PC-3 (cell line): ENCODE measurements around the gene RIPPLY1. TPM values are rescaled to one million over a fixed set of nuclear protein-coding genes. Genes with fewer than 3 reads are reported as not detected.

Experiments used
- ATAC-seq: fragments of 200-7000 bp; cut with Tn5 transposase; 2 replicates; pipeline ENCODE4 v1.9.1; 2020; ENCODE audit warnings: mild to moderate bottlenecking, moderate library complexity
- BruUV-seq: library from RNA; stranded (reverse); fragments of 400-500 nt; replicated peaks from 2 replicates; lab custom pipeline; 2021; lab: Mats Ljungman, UMichigan
- CTCF ChIA-PET: fragments of 300-600 bp; sonication (Branson Sonifier 250); formaldehyde crosslinking; loops from one replicate; lab custom pipeline; 2022; ENCODE audit warnings: antibody characterized with exemption; lab: Charles Lee
- POLR2A ChIA-PET: fragments of 300-600 bp; sonication (Branson Sonifier 250); formaldehyde crosslinking; loops from one replicate; lab custom pipeline; 2022; ENCODE audit warnings: antibody characterized with exemption; ENCODE audit not compliant: unreplicated experiment; lab: Charles Lee
- DNase-seq: peaks from one replicate; pipeline ENCODE4 v3.0.0-alpha.2; 2015
- H2AFZ ChIP-seq: fragments of 300-600 bp; sonication (generic); 2 replicates; pipeline ENCODE4 v1.6.0; 2016; ENCODE audit warnings: antibody characterized with exemption, low read length
- H3F3A ChIP-seq: fragments of 300-600 bp; sonication (generic); one replicate; pipeline ENCODE4 v1.6.0; 2017; ENCODE audit warnings: antibody characterized with exemption, low read length, control low read depth, mild to moderate bottlenecking; ENCODE audit not compliant: unreplicated experiment
- H3K27ac ChIP-seq: fragments of 300-600 bp; sonication (generic); 2 replicates; pipeline ENCODE4 v1.5.1; 2016; ENCODE audit warnings: mild to moderate bottlenecking, low read length
- H3K27me3 ChIP-seq: fragments of 300-600 bp; sonication (generic); 2 replicates; pipeline ENCODE4 v1.6.1; 2016; ENCODE audit warnings: low read length, mixed read lengths
- H3K36me3 ChIP-seq: fragments of 300-600 bp; sonication (generic); 2 replicates; pipeline ENCODE4 v1.6.1; 2016; ENCODE audit warnings: low read depth, mixed run types, low read length, mixed read lengths
- H3K4me1 ChIP-seq: fragments of 300-600 bp; sonication (generic); 2 replicates; pipeline ENCODE4 v1.5.1; 2016; ENCODE audit warnings: low read length; ENCODE audit not compliant: insufficient read depth
- H3K4me2 ChIP-seq: fragments of 300-600 bp; sonication (generic); 2 replicates; pipeline ENCODE4 v1.6.0; 2016; ENCODE audit warnings: low read length
- H3K4me3 ChIP-seq: fragments of 300-600 bp; sonication (generic); 2 replicates; pipeline ENCODE4 v1.5.1; 2016; ENCODE audit warnings: mild to moderate bottlenecking, low read length, mixed read lengths
- H3K79me2 ChIP-seq: fragments of 300-600 bp; sonication (generic); 2 replicates; pipeline ENCODE4 v1.6.1; 2017; ENCODE audit warnings: low read length, mixed read lengths
- H3K9ac ChIP-seq: fragments of 300-600 bp; sonication (generic); 2 replicates; pipeline ENCODE4 v1.6.0; 2016; ENCODE audit warnings: mild to moderate bottlenecking, low read length
- H3K9me2 ChIP-seq: fragments of 300-600 bp; sonication (generic); replicated peaks from 2 replicates; pipeline ENCODE4 v1.6.1; 2016; ENCODE audit warnings: mixed run types, low read length, mixed read lengths
- H3K9me3 ChIP-seq: fragments of 300-600 bp; sonication (generic); 2 replicates; pipeline ENCODE4 v1.6.1; 2016; ENCODE audit warnings: low read length, mixed read lengths
- H4K20me1 ChIP-seq: fragments of 300-600 bp; sonication (generic); 2 replicates; pipeline ENCODE4 v1.6.1; 2016; ENCODE audit warnings: low read length, mixed read lengths
- EZH2 ChIP-seq: fragments of 300-600 bp; sonication (generic); IDR thresholded peaks from one replicate; pipeline ENCODE4 v1.6.1; 2017; ENCODE audit warnings: antibody characterized with exemption, mild to moderate bottlenecking, low read length; ENCODE audit not compliant: unreplicated experiment
- EZH2phosphoT487 ChIP-seq: fragments of 300-600 bp; sonication (generic); IDR thresholded peaks from 2 replicates; pipeline ENCODE4 v1.6.1; 2018; ENCODE audit warnings: mild to moderate bottlenecking, antibody characterized with exemption, low read length, borderline replicate concordance
- intact Hi-C: fragments of 100-400 bp; cut with micrococcal nuclease; formaldehyde crosslinking; loops from 2 replicates; pipeline ENCODE4 v1.9.0; 2023
- total RNA-seq: library from RNA; depleted of rRNA; stranded (reverse); fragments of >200 nt; gene quantifications from 2 replicates; pipeline ENCODE4 v1.2.3, GENCODE V29; 2014
- TF ChIP-seq, protein P1 (sequence below): fragments of 300-600 bp; sonication (generic); conservative IDR thresholded peaks from 2 replicates; pipeline ENCODE4 v1.5.1; 2017; ENCODE audit warnings: antibody characterized with exemption, low read depth, mild to moderate bottlenecking, low read length

Gene RIPPLY1
- total RNA-seq, 1 experiment from 2014 or later = not detected

DNA sequence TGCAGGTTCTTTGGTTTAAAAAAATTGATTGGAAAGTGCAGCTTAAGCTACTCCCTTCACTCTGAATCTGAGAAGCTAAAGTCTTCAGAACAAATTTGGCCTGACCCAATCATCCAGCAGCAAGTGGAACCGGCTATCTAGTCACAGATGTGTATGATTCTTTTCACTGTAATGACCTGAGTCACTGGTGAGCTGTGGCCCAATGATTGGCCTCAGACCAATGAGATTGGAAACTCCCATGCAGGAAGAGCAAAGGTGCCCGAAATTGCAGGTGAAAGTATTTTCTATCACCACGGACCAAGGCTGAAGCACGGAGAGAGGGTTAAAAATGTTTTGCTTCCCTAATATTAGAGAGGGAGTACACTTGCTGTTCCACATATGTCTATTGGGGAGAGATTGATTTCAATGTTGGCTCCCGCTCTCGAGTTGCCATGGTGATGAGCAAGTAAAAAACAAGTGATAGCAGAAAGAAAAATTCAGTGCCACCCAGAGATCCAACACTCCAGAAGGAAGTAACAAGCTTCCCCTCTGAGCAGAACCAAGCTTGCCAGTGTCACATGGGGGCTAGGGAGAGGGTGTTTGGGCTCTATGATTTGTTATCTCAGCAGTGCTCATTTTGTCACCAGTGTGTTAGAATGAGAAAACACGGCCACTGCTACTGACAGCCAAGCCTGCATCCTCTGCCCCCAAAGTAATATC lies 11.2 kb downstream of the RIPPLY1 start:
- Histone ChIP-seq H3K36me3 (no peaks in the 10 kb centered on the region), H3K4me3 (no peak overlapping the region), H3K9ac (no peak overlapping the region), H3K9me2 (no peaks in the 10 kb centered on the region), H3F3A (peaks cover 6% of the 10 kb centered on the region), H3K9me3 (no peaks in the 10 kb centered on the region), H3K4me2 (peak overlapping the region; percentile 31; the same call in 1 of the 2 replicates), H3K27ac (no peak overlapping the region), H2AFZ (0 out of 2 replicates have a peak overlapping the region, but pooled peaks have one; percentile 24), H3K4me1 (peaks cover 31% of the 10 kb centered on the region), H4K20me1 (no peaks in the 10 kb centered on the region), H3K27me3 (no peaks in the 10 kb centered on the region), H3K79me2 (no peaks in the 10 kb centered on the region)
- no TSS peak for BruUV-seq
- ChIA-PET CTCF (interaction anchor here (1.6 kb wide), 1 partner anchor 68 kb away, joined by 4 read pairs; no protein-coding TSS in a partner anchor), POLR2A (interaction anchor here (0.7 kb wide), 1 partner anchor 59 kb away, joined by 4 read pairs; no protein-coding TSS in a partner anchor)
- ATAC-seq (no peak), DNase-seq (peak; percentile 68)
- intact Hi-C loops = loop anchor here (10.0 kb wide), 1 partner anchor 1003 kb away; no protein-coding TSS in a partner anchor
- TF ChIP-seq EZH2 = no peak
- TF ChIP-seq EZH2phosphoT487 = no peak
- TF ChIP-seq, protein P1, sequence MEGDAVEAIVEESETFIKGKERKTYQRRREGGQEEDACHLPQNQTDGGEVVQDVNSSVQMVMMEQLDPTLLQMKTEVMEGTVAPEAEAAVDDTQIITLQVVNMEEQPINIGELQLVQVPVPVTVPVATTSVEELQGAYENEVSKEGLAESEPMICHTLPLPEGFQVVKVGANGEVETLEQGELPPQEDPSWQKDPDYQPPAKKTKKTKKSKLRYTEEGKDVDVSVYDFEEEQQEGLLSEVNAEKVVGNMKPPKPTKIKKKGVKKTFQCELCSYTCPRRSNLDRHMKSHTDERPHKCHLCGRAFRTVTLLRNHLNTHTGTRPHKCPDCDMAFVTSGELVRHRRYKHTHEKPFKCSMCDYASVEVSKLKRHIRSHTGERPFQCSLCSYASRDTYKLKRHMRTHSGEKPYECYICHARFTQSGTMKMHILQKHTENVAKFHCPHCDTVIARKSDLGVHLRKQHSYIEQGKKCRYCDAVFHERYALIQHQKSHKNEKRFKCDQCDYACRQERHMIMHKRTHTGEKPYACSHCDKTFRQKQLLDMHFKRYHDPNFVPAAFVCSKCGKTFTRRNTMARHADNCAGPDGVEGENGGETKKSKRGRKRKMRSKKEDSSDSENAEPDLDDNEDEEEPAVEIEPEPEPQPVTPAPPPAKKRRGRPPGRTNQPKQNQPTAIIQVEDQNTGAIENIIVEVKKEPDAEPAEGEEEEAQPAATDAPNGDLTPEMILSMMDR = no peak

DNA sequence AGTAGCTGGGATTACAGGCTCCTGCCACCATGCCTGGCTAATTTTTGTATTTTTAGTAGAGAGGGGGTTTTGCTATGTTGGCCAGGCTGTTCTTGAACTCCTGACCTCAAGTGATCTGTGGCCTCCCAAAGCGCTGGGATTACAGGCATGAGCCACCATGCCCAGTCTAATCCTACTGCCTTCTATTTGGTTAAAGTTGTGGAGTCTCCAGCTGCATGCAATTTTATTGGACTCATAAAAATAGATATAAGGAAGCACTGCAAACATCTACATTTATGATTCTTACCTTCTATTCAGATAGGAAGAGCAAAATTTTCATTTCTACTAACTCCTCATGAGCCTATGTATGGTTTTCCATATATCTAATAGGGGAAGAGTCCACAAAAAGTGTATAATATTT lies 13.7 kb downstream of the RIPPLY1 start:
- ATAC-seq (peak; percentile 21; the same call in 1 of the 2 replicates), DNase-seq (no peak)
- TF ChIP-seq EZH2phosphoT487 (no peak), EZH2 (no peak)
- TF ChIP-seq, protein P1 = no peak
- no TSS peak for BruUV-seq
- no peak overlapping the region for H3K27ac ChIP-seq
- POLR2A ChIA-PET = no interaction called here
- no peaks in the 10 kb centered on the region for H3K79me2 ChIP-seq
- H3K9me2 ChIP-seq = no peaks in the 10 kb centered on the region
- H3K4me1 ChIP-seq = peaks cover 11% of the 10 kb centered on the region
- H3K4me2 ChIP-seq = no peak overlapping the region
- H3K36me3 ChIP-seq = no peaks in the 10 kb centered on the region
- H4K20me1 ChIP-seq = no peaks in the 10 kb centered on the region
- H3K4me3 ChIP-seq = no peak overlapping the region
- no peaks in the 10 kb centered on the region for H3K9me3 ChIP-seq
- CTCF ChIA-PET = no interaction called here
- H3K27me3 ChIP-seq = no peaks in the 10 kb centered on the region
- H2AFZ ChIP-seq = no peak overlapping the region
- H3F3A ChIP-seq = no peaks in the 10 kb centered on the region
- no peak overlapping the region for H3K9ac ChIP-seq
- intact Hi-C loops = no loop called here

DNA sequence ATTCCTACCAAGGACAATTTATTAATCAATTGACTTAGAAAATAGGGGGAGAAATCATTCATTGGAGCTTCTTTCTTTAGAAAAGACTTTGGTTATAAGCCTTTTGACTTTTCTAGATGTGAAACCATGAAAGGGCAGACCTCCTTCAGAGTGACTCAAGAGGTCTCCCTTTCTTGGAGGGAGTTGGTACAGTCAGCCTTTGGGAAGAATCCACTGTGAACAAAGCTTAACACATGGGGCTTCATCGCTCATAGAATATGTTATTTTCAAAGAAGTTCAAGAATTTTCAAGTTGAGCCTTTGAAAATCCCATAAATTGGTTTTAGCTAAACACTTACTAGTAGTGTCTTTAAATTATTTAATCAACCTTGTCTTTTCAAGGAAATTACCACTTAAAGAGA lies 28.0 kb downstream of the RIPPLY1 start:
- no peak for DNase-seq
- ATAC-seq = no peak
- H3K27me3 ChIP-seq = no peaks in the 10 kb centered on the region
- H3K4me3 ChIP-seq = no peak overlapping the region
- ChIA-PET CTCF (interaction anchor here (1.6 kb wide), 1 partner anchor 85 kb away, joined by 8 read pairs; no protein-coding TSS in a partner anchor), POLR2A (no interaction called here)
- no peak overlapping the region for H3K9ac ChIP-seq
- H3K4me1 ChIP-seq = no peaks in the 10 kb centered on the region
- TF ChIP-seq EZH2phosphoT487 = no peak
- TF ChIP-seq EZH2 = no peak
- TF ChIP-seq, protein P1 = no peak
- H3K27ac ChIP-seq = no peak overlapping the region
- intact Hi-C loops = loop anchor here (2.0 kb wide), 1 partner anchor 20 kb away; no protein-coding TSS in a partner anchor
- no peaks in the 10 kb centered on the region for H3F3A ChIP-seq
- H4K20me1 ChIP-seq = no peaks in the 10 kb centered on the region
- no peaks in the 10 kb centered on the region for H3K36me3 ChIP-seq
- BruUV-seq = no TSS peak
- no peaks in the 10 kb centered on the region for H3K9me3 ChIP-seq
- H3K79me2 ChIP-seq = no peaks in the 10 kb centered on the region
- H2AFZ ChIP-seq = no peak overlapping the region
- no peaks in the 10 kb centered on the region for H3K9me2 ChIP-seq
- no peak overlapping the region for H3K4me2 ChIP-seq
